ENCODE measurements around the gene KIRREL1.

- TF ChIP-seq, protein P1, sequence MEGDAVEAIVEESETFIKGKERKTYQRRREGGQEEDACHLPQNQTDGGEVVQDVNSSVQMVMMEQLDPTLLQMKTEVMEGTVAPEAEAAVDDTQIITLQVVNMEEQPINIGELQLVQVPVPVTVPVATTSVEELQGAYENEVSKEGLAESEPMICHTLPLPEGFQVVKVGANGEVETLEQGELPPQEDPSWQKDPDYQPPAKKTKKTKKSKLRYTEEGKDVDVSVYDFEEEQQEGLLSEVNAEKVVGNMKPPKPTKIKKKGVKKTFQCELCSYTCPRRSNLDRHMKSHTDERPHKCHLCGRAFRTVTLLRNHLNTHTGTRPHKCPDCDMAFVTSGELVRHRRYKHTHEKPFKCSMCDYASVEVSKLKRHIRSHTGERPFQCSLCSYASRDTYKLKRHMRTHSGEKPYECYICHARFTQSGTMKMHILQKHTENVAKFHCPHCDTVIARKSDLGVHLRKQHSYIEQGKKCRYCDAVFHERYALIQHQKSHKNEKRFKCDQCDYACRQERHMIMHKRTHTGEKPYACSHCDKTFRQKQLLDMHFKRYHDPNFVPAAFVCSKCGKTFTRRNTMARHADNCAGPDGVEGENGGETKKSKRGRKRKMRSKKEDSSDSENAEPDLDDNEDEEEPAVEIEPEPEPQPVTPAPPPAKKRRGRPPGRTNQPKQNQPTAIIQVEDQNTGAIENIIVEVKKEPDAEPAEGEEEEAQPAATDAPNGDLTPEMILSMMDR (IDR thresholded peaks at IDR 0.05): no peak
- no peak for TF ChIP-seq POLR2A (IDR thresholded peaks at IDR 0.05)
Observed at GRCh38 chr1:158048371-158049067, 55.1 kb downstream of the KIRREL1 start.

Measured in lower leg skin (tissue), 3 donors.